ENCODE measurements around the gene SEPHS1.

- TF ChIP-seq ZNF549 (tag by site-specific recombination; IDR thresholded peaks at IDR 0.05), result no peak
- TF ChIP-seq ZNF114 (tag by site-specific recombination; IDR thresholded peaks at IDR 0.05), result no peak
- TF ChIP-seq ZNF248 (tag by site-specific recombination; IDR thresholded peaks at IDR 0.05), result no peak
- no peak for TF ChIP-seq YY1 (tag by site-specific recombination; IDR thresholded peaks at IDR 0.05)
- TF ChIP-seq CTCF (tag by site-specific recombination; IDR thresholded peaks at IDR 0.05), result no peak
- no peak for TF ChIP-seq PATZ1 (tag by site-specific recombination; IDR thresholded peaks at IDR 0.05)
- TF ChIP-seq REST (tag by site-specific recombination; IDR thresholded peaks at IDR 0.05), result no peak
- no peak for TF ChIP-seq PRDM10 (tag by site-specific recombination; IDR thresholded peaks at IDR 0.05)
- no peak for TF ChIP-seq ZNF777 (tag by site-specific recombination; IDR thresholded peaks at IDR 0.05; ENCODE audit: borderline replicate concordance)
- TF ChIP-seq ZNF596 (tag by site-specific recombination; IDR thresholded peaks at IDR 0.05), result no peak
- no peak for TF ChIP-seq KLF9 (tag by site-specific recombination; IDR thresholded peaks at IDR 0.05; ENCODE audit: low read depth)
Observed at GRCh38 chr10:13327534-13327933, 20.6 kb downstream of the SEPHS1 start.

Measured in HEK293 (cell line).